NCI-H128 (cell line): ENCODE results near the gene KMO.

Experiments used
- DNase-seq: peaks from one replicate; lab custom pipeline; 2025; ENCODE audit not compliant: unreplicated experiment; lab: John Stamatoyannopoulos, UW

The KMO gene

GRCh38 chr1:241536969-241537368, 4.8 kb downstream of the KMO start:
- no peak for DNase-seq

- DNase-seq, result no peak
These were observed 10.2 kb downstream of the KMO start for GRCh38 chr1:241542199-241542907.

DNA sequence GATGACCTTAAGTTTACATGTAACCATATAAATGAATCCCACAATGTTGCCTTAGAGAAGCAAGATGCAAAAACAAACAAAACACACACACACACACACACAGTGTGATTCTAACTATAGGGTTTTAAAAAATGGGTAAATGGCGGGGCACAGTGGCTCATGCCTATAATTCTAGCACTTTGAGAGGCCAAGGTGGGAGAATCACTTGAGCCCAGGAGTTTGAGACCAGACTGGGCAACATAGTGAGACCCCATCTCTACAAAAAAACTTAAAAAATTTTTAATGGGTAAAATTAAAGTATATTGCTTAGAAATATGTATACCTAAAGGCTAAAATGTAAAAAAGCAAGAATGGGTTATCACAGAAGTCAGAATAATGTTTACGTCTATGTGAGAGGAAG, 15.8 kb downstream of the KMO start:
- DNase-seq, result no peak

DNA sequence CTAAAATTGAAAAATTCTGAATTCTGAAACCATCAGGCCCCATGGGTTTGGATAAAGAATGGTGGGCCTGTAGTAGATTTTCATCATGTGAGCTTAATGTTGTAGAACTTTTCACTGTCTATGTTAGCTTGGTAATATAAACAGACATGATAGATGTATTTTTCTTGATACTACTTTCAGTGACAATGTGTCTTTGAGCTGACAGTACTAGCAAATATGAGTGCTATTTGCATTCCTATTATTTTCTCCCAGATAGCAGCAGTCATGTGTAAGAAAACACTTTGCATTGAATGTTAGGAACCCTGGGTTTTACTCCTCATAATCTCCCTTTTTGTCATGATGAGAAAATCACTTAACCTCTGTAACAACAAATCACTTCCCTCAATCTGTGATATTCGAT, 18.1 kb downstream of the KMO start:
- DNase-seq, result no peak

DNA sequence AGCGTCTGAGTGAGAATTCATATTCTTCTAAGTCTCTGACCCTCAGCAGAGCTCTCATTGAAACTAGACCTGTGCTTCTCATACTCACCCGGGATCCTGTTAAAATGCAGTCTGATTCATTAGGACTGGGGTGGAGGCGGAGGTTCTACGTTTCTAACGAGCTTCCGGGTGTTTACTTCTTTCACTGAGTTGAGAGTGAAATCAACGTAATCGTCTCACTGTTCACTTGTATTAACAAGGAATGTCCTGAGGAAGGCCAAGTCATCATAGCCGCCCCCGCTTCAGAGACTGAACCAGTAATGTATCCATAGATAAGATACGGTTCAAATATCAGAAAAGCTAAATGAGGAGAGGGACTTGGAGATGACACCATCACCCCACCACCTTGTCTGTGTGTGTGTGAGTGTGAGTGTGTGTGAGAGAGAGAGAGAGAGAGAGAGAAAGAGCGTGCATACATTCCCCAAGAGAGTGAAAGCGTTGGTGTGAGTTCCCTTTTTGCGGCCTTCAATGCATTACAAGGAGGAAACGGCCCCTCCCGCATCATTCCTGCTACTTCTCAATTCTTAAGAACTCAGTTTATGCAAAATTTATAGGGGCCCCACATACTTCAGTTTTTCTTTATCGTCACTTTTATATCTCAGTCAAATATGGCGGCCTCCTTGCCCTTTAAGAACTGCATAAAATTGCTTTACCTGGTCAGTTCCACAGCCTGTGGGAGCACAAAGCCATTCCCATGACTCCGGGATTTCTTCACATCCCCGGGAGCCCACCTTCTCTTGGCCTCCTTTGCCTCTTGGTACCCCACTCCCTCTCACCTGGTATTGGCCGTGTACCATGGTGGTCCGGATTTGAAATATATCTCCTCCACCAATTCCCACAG, 19.8 kb downstream of the KMO start:
- DNase-seq, result no peak

DNA sequence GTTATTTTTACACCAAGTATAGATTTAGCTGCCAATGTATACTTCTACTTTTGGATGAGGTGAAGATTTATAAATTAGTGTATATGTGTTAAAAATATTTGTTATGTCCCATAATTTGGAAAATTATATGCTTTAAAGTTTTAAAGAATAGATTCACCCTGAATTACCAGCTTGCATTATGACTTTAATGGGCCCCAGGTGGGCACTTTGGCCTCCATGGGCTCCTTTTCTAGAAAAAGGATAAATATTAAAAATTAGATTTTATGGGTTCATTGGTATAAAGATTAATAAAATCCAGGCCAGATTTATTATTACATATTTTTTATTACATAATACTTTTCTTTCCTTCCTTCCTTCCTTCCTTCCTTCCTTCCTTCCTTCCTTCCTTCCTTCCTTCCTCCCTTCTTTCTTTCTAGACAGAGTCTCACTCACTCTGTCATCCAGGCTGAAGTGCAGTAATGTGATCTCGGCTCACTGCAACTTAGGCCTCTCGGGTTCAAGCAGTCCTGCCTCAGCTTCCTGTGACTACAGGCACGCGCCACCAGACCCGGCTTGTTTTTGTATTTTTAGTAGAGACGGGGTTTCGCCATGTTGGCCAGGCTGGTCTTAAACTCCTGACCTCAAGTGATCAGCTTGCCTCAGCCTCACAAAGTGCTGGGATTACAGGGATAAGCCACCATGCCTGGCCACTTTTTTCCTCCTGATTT, 21.9 kb downstream of the KMO start:
- no peak for DNase-seq

- DNase-seq, result no peak
These were observed 23.3 kb downstream of the KMO start for GRCh38 chr1:241555526-241555925.

GRCh38 chr1:241557031-241557430, 24.9 kb downstream of the KMO start:
- DNase-seq, result no peak

- no peak for DNase-seq
These were observed 25.5 kb downstream of the KMO start for GRCh38 chr1:241557551-241558193.

GRCh38 chr1:241560146-241560848, 28.1 kb downstream of the KMO start:
- DNase-seq, result no peak

- no peak for DNase-seq
These were observed 28.6 kb downstream of the KMO start for GRCh38 chr1:241560849-241561187.

- no peak for DNase-seq
These were observed 37.7 kb downstream of the KMO start for GRCh38 chr1:241569848-241570247.

- DNase-seq, result no peak
These were observed 42.0 kb downstream of the KMO start for GRCh38 chr1:241574154-241574553.

DNA sequence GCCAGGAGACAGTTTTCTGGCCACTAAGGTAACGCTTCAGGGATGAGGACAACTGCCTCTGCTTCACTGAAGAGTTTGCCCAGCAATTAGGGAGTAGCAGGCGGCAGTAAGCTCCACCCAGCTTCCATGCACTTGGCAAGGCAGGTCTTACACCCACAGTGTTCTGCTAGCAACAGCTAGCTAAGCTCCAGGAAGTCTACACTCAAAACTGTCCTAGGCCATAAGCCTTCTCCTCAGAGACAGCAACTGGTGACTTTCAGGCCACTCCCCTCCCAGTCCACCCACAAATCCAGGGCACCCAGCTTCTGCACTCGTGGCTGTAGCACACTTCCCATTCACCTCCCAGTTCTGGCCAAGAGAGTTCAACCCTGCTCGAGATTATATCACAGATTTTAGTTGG, 47.3 kb downstream of the KMO start:
- DNase-seq, result no peak

GRCh38 chr1:241582921-241583321, 50.7 kb downstream of the KMO start:
- DNase-seq, result no peak

- no peak for DNase-seq
These were observed 54.8 kb downstream of the KMO start for GRCh38 chr1:241586905-241587512.

DNA sequence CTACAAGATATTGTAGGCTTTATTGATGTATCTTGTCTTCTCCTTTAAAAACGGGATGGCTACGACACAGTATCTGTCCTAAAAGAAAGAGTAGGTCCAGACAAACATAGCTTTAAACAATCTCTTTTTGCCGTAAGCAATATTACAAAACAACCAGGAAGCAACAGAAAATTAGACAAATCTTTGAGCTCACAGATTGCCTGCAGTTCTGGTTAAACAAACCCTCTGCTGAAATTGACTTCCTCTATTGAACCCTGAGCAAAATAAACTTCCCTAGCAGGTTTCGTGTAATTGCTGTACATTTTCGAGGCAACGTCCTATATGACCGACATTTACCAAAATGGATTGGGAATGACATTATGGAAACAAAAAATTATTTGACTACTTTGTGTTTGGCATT, 57.3 kb downstream of the KMO start:
- no peak for DNase-seq

- DNase-seq, result no peak
These were observed 58.5 kb downstream of the KMO start for GRCh38 chr1:241590719-241591118.

GRCh38 chr1:241591317-241591716, 59.1 kb downstream of the KMO start:
- no peak for DNase-seq

- DNase-seq, result no peak
These were observed 59.6 kb downstream of the KMO start for GRCh38 chr1:241591736-241592135.
